CD8-positive, alpha-beta memory T cell (primary cell): Measurements from ENCODE around the gene PRR29. TPM values are rescaled to one million over a fixed set of nuclear protein-coding genes. Genes with fewer than 3 reads are reported as not detected.

Experiments
- CTCF ChIA-PET: fragments of 350-600 bp; sonication (Branson Sonifier 250); formaldehyde crosslinking; loops from one replicate; lab custom pipeline; 2021; ENCODE audit warnings: antibody characterized with exemption; lab: Charles Lee
- POLR2A ChIA-PET: fragments of 350-600 bp; sonication (Branson Sonifier 250); formaldehyde crosslinking; loops from one replicate; lab custom pipeline; 2021; ENCODE audit warnings: antibody characterized with exemption; lab: Charles Lee
- DNase-seq, 5 donors: peaks; one replicate each; pipeline versions ENCODE4 v3.0.0 to v3.0.0-alpha.2; 2020 to 2022; ENCODE audit warnings: mixed read lengths in 1 of 5
- H3K27ac ChIP-seq: one replicate; pipeline ENCODE4 v1.7.0; 2013; ENCODE audit warnings: low read depth, mild to moderate bottlenecking, low read length, moderate library complexity
- H3K27me3 ChIP-seq: 2 replicates; pipeline ENCODE4 v1.7.0; 2013; ENCODE audit warnings: low read length, mild to moderate bottlenecking; ENCODE audit not compliant: insufficient read depth, poor library complexity, severe bottlenecking
- H3K36me3 ChIP-seq: 2 replicates; pipeline ENCODE4 v1.7.0; 2013; ENCODE audit warnings: mild to moderate bottlenecking, low read length, moderate library complexity; ENCODE audit not compliant: insufficient read depth
- H3K4me1 ChIP-seq: 2 replicates; pipeline ENCODE4 v1.7.0; 2013; ENCODE audit warnings: mild to moderate bottlenecking, low read length, moderate library complexity; ENCODE audit not compliant: insufficient read depth
- H3K4me3 ChIP-seq: 2 replicates; pipeline ENCODE4 v1.7.0; 2013; ENCODE audit warnings: mild to moderate bottlenecking, low read length
- H3K9me3 ChIP-seq: 2 replicates; pipeline ENCODE4 v1.7.0; 2013; ENCODE audit warnings: mild to moderate bottlenecking, low read length
- H3K27ac Mint-ChIP-seq, 8 donors: one replicate each; pipeline ENCODE4 v1.8.0; 2020 to 2021; ENCODE audit warnings: mixed read lengths in 8 of 8, mild to moderate bottlenecking in 6 of 8, inconsistent platforms in 3 of 8, moderate library complexity in 3 of 8
- H3K27me3 Mint-ChIP-seq, 2 donors: one replicate each; pipeline ENCODE4 v1.8.0; 2020 to 2021; ENCODE audit warnings: mixed read lengths in 2 of 2, mild to moderate bottlenecking in 1 of 2, moderate library complexity in 1 of 2
- H3K36me3 Mint-ChIP-seq, 3 donors: one replicate each; pipeline ENCODE4 v1.8.0; 2020 to 2021; ENCODE audit warnings: mixed read lengths in 3 of 3, inconsistent platforms in 1 of 3, mild to moderate bottlenecking in 1 of 3
- H3K4me1 Mint-ChIP-seq, 3 donors: one replicate each; pipeline ENCODE4 v1.8.0; 2020 to 2021; ENCODE audit warnings: mixed read lengths in 3 of 3, inconsistent platforms in 1 of 3, mild to moderate bottlenecking in 1 of 3
- H3K4me3 Mint-ChIP-seq, 7 donors: one replicate each; pipeline ENCODE4 v1.8.0; 2020 to 2021; ENCODE audit warnings: mixed read lengths in 7 of 7, mild to moderate bottlenecking in 6 of 7, moderate library complexity in 4 of 7, inconsistent platforms in 2 of 7
- H3K9me3 Mint-ChIP-seq, 5 donors: one replicate each; pipeline ENCODE4 v1.8.0; 2020 to 2022; ENCODE audit warnings: mixed read lengths in 5 of 5, mild to moderate bottlenecking in 3 of 5, moderate library complexity in 2 of 5, inconsistent platforms in 1 of 5
- polyA plus RNA-seq: library from polyadenylated mRNA; unstranded; fragments of 300-500 nt; fragmentation: Illumina TruSeq; gene quantifications from one replicate; pipeline ENCODE4 v1.2.3, GENCODE V29; 2021
- total RNA-seq, 2 experiments: library from RNA; stranded (reverse); gene quantifications; one replicate each; pipeline ENCODE4 v1.2.3, GENCODE V29; 2021

Gene PRR29
- total and polyA plus RNA-seq, 3 experiments from 2014 or later: 0.24 to 4.1 (median 0.51) TPM

DNA sequence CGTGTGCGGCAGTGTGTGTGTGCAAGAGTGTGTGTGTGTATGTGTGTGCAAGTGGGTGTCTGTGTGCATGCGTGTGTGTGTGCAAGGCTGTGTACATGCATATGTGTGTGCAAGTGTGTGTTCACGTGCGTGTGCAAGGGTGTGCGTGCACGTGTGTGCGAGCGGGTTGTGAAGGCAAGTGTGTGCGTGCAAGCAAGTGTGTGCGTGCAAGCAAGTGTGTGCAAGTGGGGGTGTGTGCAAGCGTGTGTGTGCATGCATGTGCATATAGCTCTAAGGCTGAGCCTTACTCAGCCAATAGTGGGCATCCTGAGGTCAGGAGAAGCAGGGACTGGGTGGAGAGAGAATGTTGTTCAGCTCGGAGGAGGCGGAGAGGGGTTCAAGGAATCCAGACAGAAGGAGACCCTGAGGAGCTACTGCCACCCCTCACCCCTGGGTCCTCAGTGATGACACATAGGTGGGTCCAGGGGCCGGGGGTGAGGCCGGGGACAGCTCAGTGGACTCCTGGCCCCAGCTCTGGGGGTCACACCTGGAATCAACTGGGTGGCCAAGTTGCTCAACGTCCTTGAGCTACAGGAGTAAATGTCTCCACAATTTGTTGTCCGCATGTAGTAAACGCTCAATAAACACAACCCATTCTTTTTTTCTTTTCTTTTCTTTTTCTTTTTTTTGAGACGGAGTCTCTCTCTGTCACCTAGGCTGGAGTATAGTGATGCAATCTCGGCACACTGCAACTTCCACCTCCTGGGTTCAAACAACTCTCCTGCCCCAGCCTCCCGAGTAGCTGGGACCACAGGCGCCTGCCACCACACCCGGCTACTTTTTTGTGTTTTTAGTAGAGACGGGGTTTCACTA is 1.8 kb downstream of the PRR29 start:
- POLR2A ChIA-PET: interaction anchor here (3.1 to 7.1 kb wide), 2 partner anchors 20 to 26 kb away, joined by 8 to 67 read pairs; partner anchors contain the start of gene ICAM2
- Histone ChIP-seq H3K4me1 (peaks cover 25% of the 10 kb centered on the region), H3K4me3 (no peak overlapping the region), H3K27me3 (no peaks in the 10 kb centered on the region), H3K36me3 (peaks cover 16% of the 10 kb centered on the region), H3K9me3 (no peaks in the 10 kb centered on the region), H3K27ac (no peak overlapping the region)
- Mint-ChIP-seq H3K4me1 (peaks cover 34 to 45% (median 39%) of the 10 kb centered on the region in 3 donors), H3K27me3 (no peaks in the 10 kb centered on the region), H3K27ac (peak overlapping the region in 7 of 8 donors; percentile 8 to 96 (median 86)), H3K36me3 (peaks cover 0 to 36% (median 5%) of the 10 kb centered on the region in 3 donors), H3K4me3 (peak overlapping the region; percentile 52 to 90 (median 87)), H3K9me3 (no peaks in the 10 kb centered on the region)
- DNase-seq: no peak
- CTCF ChIA-PET: interaction anchor here (0.9 to 12.2 kb wide), 5 partner anchors 17 to 134 kb away, joined by 3 to 246 read pairs (median 4); partner anchors contain the start of genes ERN1 and ICAM2

DNA sequence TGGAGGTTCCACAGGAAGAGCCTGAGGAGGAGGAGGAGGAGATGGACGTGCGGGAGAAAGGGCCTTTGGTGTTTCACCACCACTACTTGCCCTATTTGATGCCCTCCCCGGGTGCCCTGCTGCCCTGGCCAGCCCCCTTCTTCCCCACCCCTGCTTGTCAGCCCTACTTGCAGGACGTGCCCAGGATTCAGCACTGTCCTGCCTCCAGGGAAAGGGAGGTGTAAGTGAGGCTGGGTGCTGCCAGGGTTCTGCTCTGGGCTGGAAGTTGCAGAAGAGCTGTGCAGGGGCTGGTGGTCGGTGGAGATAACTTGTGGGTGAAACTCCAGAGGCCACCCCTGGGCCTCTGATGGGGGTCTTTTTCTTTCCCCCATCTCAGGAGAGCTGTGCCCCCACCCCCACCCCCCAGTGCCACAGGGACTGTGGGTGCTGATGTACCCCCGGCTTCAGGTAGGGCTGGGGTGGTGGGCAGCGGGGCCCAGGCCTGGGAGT is 3.0 kb downstream of the PRR29 start:
- Mint-ChIP-seq H3K27me3 (no peaks in the 10 kb centered on the region), H3K36me3 (peaks cover 0 to 46% (median 6%) of the 10 kb centered on the region in 3 donors), H3K27ac (peak overlapping the region in 3 of 8 donors; percentile 29 to 96 (median 79)), H3K4me1 (peaks cover 31 to 50% (median 37%) of the 10 kb centered on the region in 3 donors), H3K4me3 (no peak overlapping the region), H3K9me3 (no peaks in the 10 kb centered on the region)
- Histone ChIP-seq H3K9me3 (no peaks in the 10 kb centered on the region), H3K27me3 (no peaks in the 10 kb centered on the region), H3K36me3 (peaks cover 23% of the 10 kb centered on the region), H3K4me3 (no peak overlapping the region), H3K4me1 (peaks cover 25% of the 10 kb centered on the region), H3K27ac (no peak overlapping the region)
- CTCF ChIA-PET: interaction anchor here (0.7 to 12.2 kb wide), 8 partner anchors 20 to 132 kb away, joined by 3 to 246 read pairs (median 5); partner anchors contain the start of genes GH1 and ICAM2
- DNase-seq: no peak
- POLR2A ChIA-PET: interaction anchor here (0.6 to 7.1 kb wide), 2 partner anchors 19 to 259 kb away, joined by 3 to 67 read pairs; partner anchors contain the start of gene ICAM2

DNA sequence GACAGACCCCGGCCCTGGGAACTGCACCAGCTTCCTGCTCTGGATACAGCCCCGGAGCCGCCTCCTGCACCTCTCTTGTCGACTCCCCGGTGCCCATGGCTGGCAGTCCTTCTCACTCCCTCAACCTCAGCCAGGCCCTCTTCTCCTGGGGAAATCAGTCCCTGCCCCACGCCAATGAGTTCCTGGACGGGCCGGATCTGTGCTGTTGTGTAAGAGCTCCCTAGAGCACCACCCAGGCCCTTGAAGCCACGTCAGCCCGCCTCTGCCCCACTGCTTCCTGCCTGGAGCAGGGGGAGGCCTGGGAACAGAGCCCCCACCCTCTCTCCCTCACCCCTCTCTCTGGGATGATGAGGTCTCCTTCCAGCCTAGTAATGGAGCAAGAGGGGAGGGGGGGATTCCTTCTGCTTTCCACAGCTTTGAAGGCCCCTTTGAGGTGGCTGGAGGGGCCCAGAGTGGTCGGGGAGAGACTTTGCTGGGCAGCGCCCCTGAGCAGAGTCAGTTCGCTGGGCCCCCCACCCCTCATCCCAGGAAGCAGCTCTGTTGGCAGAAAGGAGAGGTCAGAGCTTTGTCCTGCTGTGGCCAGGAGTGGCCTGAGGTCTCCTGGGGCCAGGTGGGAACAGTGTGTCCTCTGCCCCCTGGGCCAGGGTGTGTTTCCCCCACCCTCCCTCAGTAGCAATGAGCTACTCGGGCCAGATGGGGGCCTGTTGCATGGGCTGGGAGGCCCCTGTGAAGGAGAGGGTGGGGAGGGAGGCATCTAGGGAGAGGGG is 3.8 kb downstream of the PRR29 start:
- no peak for DNase-seq
- ChIA-PET POLR2A (interaction anchor here (0.8 to 7.1 kb wide), 2 partner anchors 18 to 128 kb away, joined by 3 to 67 read pairs; partner anchors contain the start of genes ERN1 and ICAM2), CTCF (interaction anchor here (1.1 to 2.4 kb wide), 5 partner anchors 17 to 83 kb away, joined by 3 to 9 read pairs (median 4); partner anchors contain the start of genes GH1 and ICAM2)
- H3K4me3 ChIP-seq: no peak overlapping the region
- Mint-ChIP-seq H3K4me3 (no peak overlapping the region), H3K9me3 (no peaks in the 10 kb centered on the region), H3K36me3 (peaks cover 0 to 52% (median 8%) of the 10 kb centered on the region in 3 donors), H3K27me3 (no peaks in the 10 kb centered on the region), H3K27ac (peak overlapping the region in 6 of 8 donors; percentile 8 to 93 (median 48)), H3K4me1 (peaks cover 35 to 46% (median 36%) of the 10 kb centered on the region in 3 donors)
- H3K9me3 ChIP-seq: no peaks in the 10 kb centered on the region
- peaks cover 32% of the 10 kb centered on the region for H3K4me1 ChIP-seq
- H3K36me3 ChIP-seq: peaks cover 23% of the 10 kb centered on the region
- no peaks in the 10 kb centered on the region for H3K27me3 ChIP-seq
- H3K27ac ChIP-seq: no peak overlapping the region

DNA sequence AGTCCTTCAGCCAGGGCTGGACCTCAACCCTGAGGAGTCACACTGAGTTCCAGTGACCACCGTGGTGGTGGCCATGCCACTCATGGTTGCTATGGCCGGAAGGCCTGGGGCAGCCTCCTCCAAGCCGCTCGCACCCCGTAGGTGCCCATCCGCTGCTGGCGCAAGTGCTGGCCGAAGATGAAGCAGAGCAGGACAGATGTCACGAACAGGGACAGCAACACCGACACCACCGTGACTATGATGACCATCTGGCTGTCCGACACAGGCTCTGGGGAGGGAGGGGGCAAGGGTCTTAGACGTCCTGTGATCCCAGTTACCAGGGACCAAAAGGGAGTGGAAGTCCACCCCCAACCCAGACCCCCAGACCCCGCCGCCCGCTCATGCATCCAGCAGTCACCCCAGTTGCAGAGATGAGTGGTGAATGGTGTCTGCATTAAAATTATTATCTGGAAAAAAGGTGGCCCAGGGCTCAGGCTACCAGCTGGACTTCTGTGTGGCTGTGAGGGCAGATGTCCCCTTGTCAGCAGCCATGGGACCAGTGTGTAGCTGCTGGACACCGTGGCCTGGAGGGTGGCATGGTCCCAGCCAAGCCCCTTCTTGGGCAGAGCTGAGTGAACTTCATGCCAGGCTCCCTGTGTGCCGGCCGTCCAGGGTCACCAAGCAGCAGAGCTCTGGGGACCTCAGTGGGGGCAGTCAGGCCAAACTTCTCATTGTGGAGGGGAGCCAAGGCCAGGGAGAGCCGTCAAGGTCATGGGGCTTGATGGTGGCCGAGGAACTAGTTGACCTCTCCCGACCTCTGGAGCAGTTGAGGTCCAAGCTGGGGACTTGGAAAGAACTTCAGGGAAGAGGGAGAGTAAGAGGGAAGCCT is 4.7 kb downstream of the PRR29 start:
- Histone ChIP-seq H3K4me3 (no peak overlapping the region), H3K9me3 (no peaks in the 10 kb centered on the region), H3K27me3 (no peaks in the 10 kb centered on the region), H3K4me1 (peaks cover 31% of the 10 kb centered on the region), H3K36me3 (peaks cover 29% of the 10 kb centered on the region), H3K27ac (no peak overlapping the region)
- H3K4me3 Mint-ChIP-seq: no peak overlapping the region
- POLR2A ChIA-PET: interaction anchor here (0.6 to 7.1 kb wide), 2 partner anchors 18 to 111 kb away, joined by 3 to 67 read pairs; partner anchors contain the start of gene ICAM2
- peak overlapping the region in 5 of 8 donors; percentile 17 to 56 (median 46) for H3K27ac Mint-ChIP-seq
- CTCF ChIA-PET: interaction anchor here (0.5 to 2.4 kb wide), 4 partner anchors 8 to 84 kb away, joined by 3 to 9 read pairs (median 6); partner anchors contain the start of gene GH1
- peaks cover 31 to 46% (median 33%) of the 10 kb centered on the region in 3 donors for H3K4me1 Mint-ChIP-seq
- H3K27me3 Mint-ChIP-seq: no peaks in the 10 kb centered on the region
- no peaks in the 10 kb centered on the region for H3K9me3 Mint-ChIP-seq
- peak in 1 of 5 donors; percentile 31 for DNase-seq
- peaks cover 0 to 60% (median 10%) of the 10 kb centered on the region in 3 donors for H3K36me3 Mint-ChIP-seq

DNA sequence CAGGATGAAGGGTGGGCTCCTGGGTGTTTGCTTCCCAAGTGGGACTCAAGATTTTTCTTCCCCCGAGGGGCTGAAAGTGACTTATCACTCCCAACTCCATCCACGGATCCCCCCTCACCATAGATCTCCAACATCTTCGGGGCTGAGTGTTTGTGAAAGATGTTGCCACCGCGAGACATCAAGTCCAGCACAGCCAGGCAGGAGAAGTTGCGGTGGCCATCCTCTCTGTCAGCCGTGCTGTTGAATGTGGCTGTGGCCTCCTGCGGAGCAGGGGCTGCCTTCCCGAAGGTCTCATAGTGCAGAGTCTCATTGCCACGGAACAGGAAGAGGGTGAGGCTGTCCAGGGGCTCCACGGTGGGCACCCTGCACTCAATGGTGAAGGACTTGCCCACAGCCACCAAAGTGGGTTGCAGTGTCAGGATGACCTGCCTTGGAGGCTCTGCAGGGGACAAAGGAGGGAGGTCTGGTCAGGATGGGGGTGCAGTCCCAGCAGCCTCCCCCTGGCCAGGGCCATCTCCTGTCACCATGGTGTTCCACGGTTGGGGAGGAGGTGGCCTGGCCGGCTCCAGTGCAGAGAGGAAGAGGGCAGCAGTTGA is 5.5 kb downstream of the PRR29 start:
- no peak overlapping the region for H3K4me3 ChIP-seq
- Mint-ChIP-seq H3K4me3 (no peak overlapping the region), H3K27me3 (no peaks in the 10 kb centered on the region), H3K4me1 (peaks cover 37 to 49% (median 39%) of the 10 kb centered on the region in 3 donors), H3K9me3 (no peaks in the 10 kb centered on the region), H3K36me3 (peaks cover 0 to 65% (median 11%) of the 10 kb centered on the region in 3 donors), H3K27ac (peak overlapping the region in 7 of 8 donors; percentile 42 to 68 (median 57))
- CTCF ChIA-PET: interaction anchor here (1.0 to 2.4 kb wide), 3 partner anchors 13 to 85 kb away, joined by 4 to 9 read pairs (median 5); partner anchors contain the start of gene GH1
- H3K27ac ChIP-seq: no peak overlapping the region
- no peaks in the 10 kb centered on the region for H3K27me3 ChIP-seq
- peaks cover 35% of the 10 kb centered on the region for H3K4me1 ChIP-seq
- peaks cover 30% of the 10 kb centered on the region for H3K36me3 ChIP-seq
- POLR2A ChIA-PET: interaction anchor here (0.6 to 7.1 kb wide), 2 partner anchors 17 to 110 kb away, joined by 3 to 67 read pairs; partner anchors contain the start of gene ICAM2
- no peaks in the 10 kb centered on the region for H3K9me3 ChIP-seq
- no peak for DNase-seq

DNA sequence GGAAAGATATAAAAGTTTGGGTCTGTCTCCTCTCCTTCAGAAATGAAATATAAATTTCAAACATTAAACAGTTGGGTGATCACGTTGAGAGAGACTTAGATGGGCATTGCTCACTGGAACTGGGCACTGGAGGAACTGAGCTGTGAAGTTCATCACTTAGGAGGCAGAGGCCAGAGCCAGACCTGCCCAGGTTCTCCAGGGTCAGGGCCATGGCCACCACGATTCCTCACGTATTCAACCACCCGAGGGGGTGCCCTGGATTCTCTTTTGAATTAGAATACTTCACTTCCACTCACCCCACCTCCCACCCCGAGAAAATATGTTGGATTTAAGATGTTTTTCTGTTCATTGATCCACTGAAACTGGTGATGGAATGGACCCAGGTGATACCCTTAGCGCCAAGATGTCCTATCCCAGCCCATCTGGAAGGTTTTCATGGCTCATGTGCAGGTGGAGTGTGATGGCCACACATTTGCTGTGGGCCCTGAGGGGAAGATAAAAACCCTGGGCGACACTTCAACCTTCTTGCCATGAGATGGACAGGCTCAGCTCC is 6.1 kb downstream of the PRR29 start:
- ChIA-PET POLR2A (no interaction called here), CTCF (interaction anchor here (1.0 to 1.6 kb wide), 2 partner anchors 14 to 21 kb away, joined by 4 to 5 read pairs; no protein-coding TSS in a partner anchor)
- Histone ChIP-seq H3K36me3 (peaks cover 30% of the 10 kb centered on the region), H3K4me1 (peaks cover 36% of the 10 kb centered on the region), H3K27me3 (no peaks in the 10 kb centered on the region), H3K9me3 (no peaks in the 10 kb centered on the region), H3K27ac (no peak overlapping the region), H3K4me3 (no peak overlapping the region)
- H3K4me1 Mint-ChIP-seq: peaks cover 37 to 49% (median 40%) of the 10 kb centered on the region in 3 donors
- H3K27ac Mint-ChIP-seq: peak overlapping the region in 7 of 8 donors; percentile 11 to 85 (median 60)
- no peak overlapping the region for H3K4me3 Mint-ChIP-seq
- H3K27me3 Mint-ChIP-seq: no peaks in the 10 kb centered on the region
- no peak for DNase-seq
- no peaks in the 10 kb centered on the region for H3K9me3 Mint-ChIP-seq
- H3K36me3 Mint-ChIP-seq: peaks cover 0 to 72% (median 14%) of the 10 kb centered on the region in 3 donors
